Amygdala (tissue), 56 donors: ENCODE measurements around the gene EXOC3L4.
A peak's percentile ranks its signal among the peaks of the same experiment; 100 is the strongest.
"Not testable (repeated sequence)": the region's sequence is repeated elsewhere in the genome, so short reads cannot be mapped to it uniquely, and the experiment has no call there.

Source experiments
- DNase-seq, 56 donors: peaks; one replicate each; lab custom pipeline; 2025; lab: John Stamatoyannopoulos, UW

EXOC3L4 gene

GRCh38 chr14:103140316-103141109 is 46.0 kb downstream of the EXOC3L4 start:
- no peak for DNase-seq

GRCh38 chr14:103141117-103141796 is 46.7 kb downstream of the EXOC3L4 start:
- peak in 2 of 56 donors; percentile 9 to 30 for DNase-seq

DNA sequence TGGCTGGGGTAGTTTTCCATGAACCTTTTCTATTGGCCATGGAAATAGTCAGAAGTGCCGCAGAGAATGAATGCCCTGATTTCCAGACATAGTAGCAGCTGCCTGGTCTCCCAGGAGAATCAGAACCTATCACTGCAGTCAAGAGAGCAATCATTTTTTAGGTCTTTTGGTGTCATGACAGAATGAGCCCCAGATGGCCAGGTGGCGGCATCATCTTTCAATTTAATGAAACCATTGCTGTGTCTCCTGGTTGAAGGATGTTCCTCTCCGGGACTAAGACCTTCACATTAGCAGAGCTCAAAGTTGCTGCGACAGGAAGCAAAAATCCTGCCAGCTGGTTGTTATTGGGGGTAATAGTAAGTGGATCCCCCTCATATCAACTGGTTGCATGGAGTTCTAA is 47.5 kb downstream of the EXOC3L4 start:
- DNase-seq: no peak

DNA sequence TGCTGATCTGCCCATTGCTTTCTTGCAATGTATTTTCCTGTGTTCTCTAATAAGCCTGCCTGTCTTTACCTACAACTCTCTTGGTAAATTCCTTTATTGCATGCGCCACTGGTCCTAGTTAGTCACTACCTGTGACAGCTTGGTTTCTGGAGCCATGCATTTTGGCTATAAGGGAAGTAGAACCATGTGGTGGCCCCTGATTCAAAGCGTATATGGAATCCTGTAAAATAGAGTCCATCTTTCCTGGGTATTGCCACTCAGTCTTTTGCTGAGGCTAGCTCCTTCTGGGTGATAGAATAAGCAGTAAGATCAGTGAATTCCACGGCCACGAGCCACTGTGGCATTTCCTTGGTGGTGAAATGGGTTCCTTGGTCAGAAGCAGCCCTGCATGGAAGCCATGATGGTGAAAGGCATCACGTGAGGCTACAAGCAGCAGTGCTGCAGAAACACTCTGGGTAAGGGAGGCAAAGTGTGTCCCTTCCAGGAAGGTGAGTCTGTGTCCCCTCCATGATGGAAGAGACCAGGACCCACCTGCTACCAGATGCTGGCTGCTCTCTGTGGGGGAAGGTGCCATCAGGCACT is 48.3 kb downstream of the EXOC3L4 start:
- no peak for DNase-seq

DNA sequence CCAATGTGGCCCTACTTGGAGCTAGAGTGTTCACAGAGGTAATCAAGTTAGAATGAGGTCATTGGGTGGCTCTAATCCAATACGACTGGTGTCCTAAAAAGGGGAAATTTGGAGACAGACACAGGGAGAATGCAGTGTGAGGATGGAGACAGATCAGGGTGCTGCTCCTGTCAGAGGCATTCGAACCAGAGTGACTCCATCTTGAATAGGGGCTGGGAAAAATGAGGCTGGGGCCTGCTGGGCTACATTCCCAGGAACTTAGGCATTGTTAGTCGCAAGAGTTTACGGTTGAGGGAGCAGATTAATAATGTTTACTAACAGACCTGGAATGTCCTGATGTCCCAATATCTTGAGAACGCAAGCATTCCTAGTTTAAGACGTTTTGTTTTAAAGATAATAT is 49.0 kb downstream of the EXOC3L4 start:
- no peak for DNase-seq

- DNase-seq: no peak
Measured at GRCh38 chr14:103144085-103144484, 49.6 kb downstream of the EXOC3L4 start.

DNA sequence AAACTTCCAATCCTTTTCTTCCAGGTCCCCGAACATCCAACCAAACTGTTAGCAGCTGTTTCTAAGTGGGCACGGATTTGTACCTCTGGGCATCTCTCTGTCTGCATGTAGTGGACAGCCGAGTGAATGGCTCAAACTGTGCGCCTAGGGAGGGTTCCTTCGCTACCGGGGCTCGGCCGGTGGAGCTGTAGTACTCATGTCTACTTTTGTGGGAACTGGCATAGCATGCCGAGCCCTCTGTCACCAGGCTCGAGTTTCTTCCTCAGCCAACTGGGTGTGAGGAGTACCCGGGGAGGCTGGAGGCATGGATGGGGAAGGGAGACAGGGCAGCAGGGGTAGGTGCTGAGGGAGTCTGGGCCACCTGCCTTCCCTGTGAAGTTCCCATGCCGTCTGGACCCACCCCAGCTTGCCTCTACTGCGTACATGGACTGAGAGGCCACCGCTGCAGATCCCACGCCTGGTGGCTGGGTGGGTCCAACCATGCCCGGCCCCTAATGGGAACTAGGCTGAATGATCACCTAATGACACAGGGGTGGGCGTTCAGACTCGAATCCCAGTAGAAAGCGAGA is 51.7 kb downstream of the EXOC3L4 start:
- DNase-seq: no peak

GRCh38 chr14:103149351-103150237 is 55.1 kb downstream of the EXOC3L4 start:
- no peak for DNase-seq

GRCh38 chr14:103151270-103151945 is 56.9 kb downstream of the EXOC3L4 start:
- DNase-seq: peak in 2 of 56 donors; percentile 16 to 19

GRCh38 chr14:103155010-103155409 is 60.5 kb downstream of the EXOC3L4 start:
- DNase-seq: peak in 25 of 56 donors; percentile 18 to 68 (median 42)

DNA sequence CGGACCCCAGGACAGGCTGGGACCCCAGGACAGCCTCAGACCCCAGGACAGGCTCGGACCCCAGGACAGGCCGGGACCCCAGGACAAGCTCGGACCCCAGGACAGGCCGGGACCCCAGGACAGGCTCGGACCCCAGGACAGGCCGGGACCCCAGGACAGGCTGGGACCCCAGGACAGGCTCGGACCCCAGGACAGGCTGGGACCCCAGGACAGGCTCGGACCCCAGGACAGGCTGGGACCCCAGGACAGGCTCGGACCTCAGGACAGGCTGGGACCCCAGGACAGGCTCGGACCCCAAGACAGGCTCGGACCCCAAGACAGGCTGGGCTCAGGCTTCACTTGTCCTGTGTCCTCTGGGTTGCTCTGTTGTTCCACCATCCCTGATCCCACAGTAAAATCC is 60.9 kb downstream of the EXOC3L4 start:
- not testable (repeated sequence) for DNase-seq

DNA sequence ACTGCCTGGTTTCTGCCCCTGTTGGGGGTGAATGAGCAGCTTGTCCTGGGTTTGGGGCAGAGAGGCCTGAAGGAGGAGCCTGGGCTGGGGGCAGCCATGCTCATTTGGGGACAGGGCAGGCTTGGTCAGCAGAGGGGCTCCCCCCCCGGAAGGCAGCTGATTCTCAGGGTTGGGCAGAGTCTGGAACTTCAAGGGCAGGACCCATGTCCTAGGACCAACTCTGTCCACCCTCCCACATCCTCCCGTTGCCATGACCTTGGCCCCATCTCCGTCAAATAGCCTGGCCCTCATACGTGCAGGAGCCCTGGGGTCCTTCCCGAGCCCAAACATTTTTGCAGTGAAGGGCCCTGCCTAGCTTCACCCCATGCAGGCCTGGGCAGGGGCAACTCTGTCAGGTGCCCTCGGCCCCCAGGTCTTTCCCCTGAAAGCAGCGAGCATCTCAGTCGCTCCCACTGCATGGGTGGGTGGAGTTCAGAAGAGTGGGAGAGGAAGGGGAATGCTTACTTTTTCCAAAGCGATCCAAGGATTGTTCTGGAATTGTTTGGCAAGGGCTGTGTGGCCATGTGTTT is 61.4 kb downstream of the EXOC3L4 start:
- no peak for DNase-seq

GRCh38 chr14:103156651-103157378 is 62.3 kb downstream of the EXOC3L4 start:
- DNase-seq: no peak

DNA sequence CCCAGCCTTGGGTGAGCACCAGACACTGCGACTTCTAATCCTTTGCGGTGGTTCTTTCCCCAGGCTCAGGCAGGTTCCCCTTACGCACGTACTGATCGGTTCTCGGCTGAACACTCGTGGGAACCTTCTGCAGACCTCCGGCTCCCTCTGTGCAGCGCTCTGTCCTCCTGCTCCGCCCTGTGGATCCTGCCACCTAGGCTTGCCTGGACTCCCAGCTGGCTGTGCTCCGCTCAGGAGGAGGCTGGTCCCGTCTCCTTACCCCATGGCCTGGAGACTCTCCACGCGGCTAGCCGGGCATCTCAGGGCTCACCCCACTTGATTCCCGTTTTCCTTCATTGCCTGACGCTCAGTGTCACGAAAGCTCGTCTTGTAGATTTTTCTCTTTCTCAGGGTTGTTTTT is 63.4 kb downstream of the EXOC3L4 start:
- DNase-seq: no peak

DNA sequence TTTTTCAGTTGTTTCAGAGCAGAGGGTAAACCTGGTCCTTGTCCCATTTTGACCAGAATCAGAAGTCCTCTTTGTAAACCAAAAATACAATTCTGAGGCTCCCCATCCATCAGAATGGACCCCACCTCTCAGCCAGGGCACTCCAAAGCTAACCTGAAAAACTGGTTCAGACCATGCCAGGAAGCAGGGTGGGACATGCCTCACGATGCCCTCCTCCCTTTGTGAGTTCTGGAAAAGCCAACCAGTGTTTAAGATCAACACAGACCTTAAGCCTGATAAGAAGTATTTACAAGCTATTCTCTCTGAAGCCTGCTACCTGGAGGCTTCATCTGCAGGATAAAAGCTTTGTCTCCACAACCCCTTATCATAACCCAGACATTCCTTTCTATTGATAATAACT is 64.2 kb downstream of the EXOC3L4 start:
- no peak for DNase-seq
